Ishikawa (cell line): ENCODE data around the gene EML4.

Source experiments
- CEBPB ChIP-seq: IDR thresholded peaks from 2 replicates; pipeline ENCODE4 v1.6.1; 2012
- CREB1 ChIP-seq: IDR thresholded peaks from 2 replicates; pipeline ENCODE4 v1.6.1; 2012; ENCODE audit warnings: low read depth
- EGR1 ChIP-seq: IDR thresholded peaks from 2 replicates; pipeline ENCODE4 v1.6.1; 2012
- EP300 ChIP-seq: IDR thresholded peaks from 2 replicates; pipeline ENCODE4 v1.6.1; 2012; ENCODE audit warnings: borderline replicate concordance
- FOXM1 ChIP-seq: IDR thresholded peaks from 2 replicates; pipeline ENCODE4 v1.6.1; 2012; ENCODE audit warnings: low read depth, borderline replicate concordance
- MAX ChIP-seq: IDR thresholded peaks from 2 replicates; pipeline ENCODE4 v1.6.1; 2012
- NFIC ChIP-seq: IDR thresholded peaks from 2 replicates; pipeline ENCODE4 v1.6.1; 2012
- RAD21 ChIP-seq: IDR thresholded peaks from 2 replicates; pipeline ENCODE4 v1.6.1; 2012; ENCODE audit warnings: low read depth
- REST ChIP-seq: IDR thresholded peaks from 2 replicates; pipeline ENCODE4 v1.6.1; 2012; ENCODE audit warnings: low read depth, mild to moderate bottlenecking
- TAF1 ChIP-seq: IDR thresholded peaks from 2 replicates; pipeline ENCODE4 v1.6.1; 2012; ENCODE audit warnings: low read depth, mild to moderate bottlenecking
- TCF12 ChIP-seq: IDR thresholded peaks from 2 replicates; pipeline ENCODE4 v1.6.1; 2012; ENCODE audit warnings: low read depth
- TEAD4 ChIP-seq: IDR thresholded peaks from 2 replicates; pipeline ENCODE4 v1.6.1; 2012
- USF1 ChIP-seq: IDR thresholded peaks from 2 replicates; pipeline ENCODE4 v1.6.1; 2012
- YY1 ChIP-seq: IDR thresholded peaks from 2 replicates; pipeline ENCODE4 v1.6.1; 2012; ENCODE audit warnings: low read depth
- ZBTB7A ChIP-seq: IDR thresholded peaks from 2 replicates; pipeline ENCODE4 v1.6.1; 2012; ENCODE audit warnings: low read depth

EML4 gene

GRCh38 chr2:42141687-42142546 lies 27.2 kb upstream of the EML4 start:
- TF ChIP-seq RAD21 (no peak), CREB1 (no peak), MAX (no peak), CEBPB (no peak), USF1 (no peak), TAF1 (no peak), ZBTB7A (no peak), NFIC (peak; percentile 35), TCF12 (peak; percentile 19; the same call in 1 of the 2 replicates), FOXM1 (no peak), YY1 (no peak), EGR1 (no peak)

- TF ChIP-seq TAF1, result no peak
- no peak; the same call in 1 of the 2 replicates for TF ChIP-seq CEBPB
- TF ChIP-seq NFIC, result no peak
- TF ChIP-seq ZBTB7A, result no peak
- TF ChIP-seq FOXM1, result no peak
- no peak for TF ChIP-seq CREB1
- no peak for TF ChIP-seq USF1
- TF ChIP-seq REST, result no peak
- TF ChIP-seq EGR1, result no peak
- no peak for TF ChIP-seq RAD21
- no peak for TF ChIP-seq TCF12
- no peak for TF ChIP-seq YY1
- no peak for TF ChIP-seq EP300
- TF ChIP-seq TEAD4, result no peak
- no peak for TF ChIP-seq MAX
Observed at GRCh38 chr2:42142547-42143184, 26.5 kb upstream of the EML4 start.

GRCh38 chr2:42147641-42148274 lies 21.4 kb upstream of the EML4 start:
- TF ChIP-seq CEBPB (peak; percentile 41; the same call in 1 of the 2 replicates), TAF1 (no peak), FOXM1 (0 out of 2 replicates have a peak, but pooled peaks have one; percentile 18), YY1 (no peak), USF1 (no peak), NFIC (peak; percentile 79)

- no peak for TF ChIP-seq FOXM1
- no peak for TF ChIP-seq REST
- no peak for TF ChIP-seq NFIC
- TF ChIP-seq EP300, result no peak
- no peak for TF ChIP-seq RAD21
- TF ChIP-seq YY1, result no peak
- TF ChIP-seq TAF1, result no peak
- TF ChIP-seq MAX, result no peak
- no peak for TF ChIP-seq CREB1
- TF ChIP-seq ZBTB7A, result no peak
- TF ChIP-seq TEAD4, result no peak
- no peak for TF ChIP-seq CEBPB
- TF ChIP-seq USF1, result no peak
- TF ChIP-seq EGR1, result no peak
- TF ChIP-seq TCF12, result no peak
Observed at GRCh38 chr2:42150159-42150558, 19.0 kb upstream of the EML4 start.
